GM19240 (cell line): ENCODE measurements around the gene MIOX.

Experiments used
- DNase-seq: peaks from one replicate; pipeline ENCODE4 v3.0.0; 2011; ENCODE audit warnings: low spot score; ENCODE audit not compliant: insufficient read length

MIOX gene

DNA sequence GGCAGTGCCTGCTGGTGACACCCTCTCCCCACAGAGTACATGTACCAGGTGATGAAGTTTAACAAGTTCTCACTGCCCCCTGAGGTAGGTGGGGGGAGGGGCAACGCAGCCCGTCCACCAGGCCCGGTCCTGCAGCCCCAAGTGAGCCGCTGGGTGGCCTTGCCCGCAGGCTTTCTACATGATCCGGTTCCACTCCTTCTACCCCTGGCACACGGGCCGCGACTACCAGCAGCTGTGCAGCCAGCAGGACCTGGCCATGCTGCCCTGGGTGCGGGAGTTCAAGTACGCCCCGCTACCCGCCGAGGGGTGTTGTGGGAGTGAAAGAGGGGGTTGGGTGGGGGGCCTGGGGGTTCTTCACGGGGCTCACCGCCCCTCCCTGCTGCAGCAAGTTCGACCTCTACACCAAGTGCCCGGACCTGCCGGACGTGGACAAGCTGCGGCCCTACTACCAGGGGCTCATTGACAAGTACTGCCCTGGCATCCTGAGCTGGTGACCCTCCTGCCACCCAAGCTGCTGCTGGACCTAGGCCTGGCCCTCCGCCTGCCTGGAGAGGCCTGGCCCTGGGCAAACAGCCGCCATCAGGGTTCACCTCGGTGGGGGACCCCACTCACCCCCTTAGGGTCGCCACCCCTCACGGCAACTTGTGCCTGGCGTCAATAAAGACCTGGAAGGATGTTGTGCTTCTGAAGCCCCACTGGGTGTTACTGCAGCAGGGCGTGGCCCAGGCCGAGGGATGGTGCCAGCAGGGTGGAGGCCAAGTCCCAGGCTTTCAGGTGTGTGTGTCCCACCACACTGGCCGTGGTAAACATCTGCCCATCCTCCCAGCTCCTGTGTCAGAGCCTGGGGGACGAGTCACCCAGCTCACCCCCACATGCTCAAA, 2.9 kb downstream of the MIOX start:
- no peak for DNase-seq

DNA sequence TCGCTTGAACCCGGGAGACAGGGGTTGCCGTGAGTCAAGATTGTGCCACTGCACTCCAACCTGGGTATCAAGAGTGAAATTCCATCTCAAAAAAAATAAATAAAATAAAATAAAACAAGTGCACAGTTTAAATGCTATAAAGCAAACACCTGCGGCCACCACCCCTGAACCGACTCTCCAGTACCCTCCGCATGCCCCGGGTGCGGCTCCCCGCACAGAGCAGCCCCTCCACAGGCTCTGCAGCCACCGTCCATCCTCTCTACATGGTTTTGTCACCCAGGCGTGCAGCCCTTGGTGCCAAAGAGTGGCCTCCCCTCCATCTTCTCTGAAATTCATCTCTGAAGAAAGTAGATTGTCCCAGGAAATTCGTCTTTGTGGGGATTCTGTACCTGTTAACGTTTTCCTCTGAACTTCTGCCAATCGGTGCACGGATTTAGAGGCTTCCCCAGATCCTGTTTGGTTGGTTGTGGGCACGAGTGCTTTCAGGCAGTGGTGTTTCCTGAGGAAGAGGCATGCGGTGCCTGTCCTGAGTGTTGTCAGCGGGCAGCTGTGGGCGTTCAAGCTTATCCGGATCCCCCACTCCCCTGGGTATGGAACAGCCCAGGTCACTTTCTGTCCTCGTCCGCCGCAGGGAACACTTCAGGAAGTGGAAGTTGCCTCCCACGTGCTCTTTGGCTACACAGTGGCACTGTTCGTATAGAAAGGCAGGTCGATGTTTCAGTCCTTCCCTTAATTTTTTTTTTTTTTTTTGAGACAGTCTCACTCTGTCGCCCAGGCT, 4.1 kb downstream of the MIOX start:
- no peak for DNase-seq

DNA sequence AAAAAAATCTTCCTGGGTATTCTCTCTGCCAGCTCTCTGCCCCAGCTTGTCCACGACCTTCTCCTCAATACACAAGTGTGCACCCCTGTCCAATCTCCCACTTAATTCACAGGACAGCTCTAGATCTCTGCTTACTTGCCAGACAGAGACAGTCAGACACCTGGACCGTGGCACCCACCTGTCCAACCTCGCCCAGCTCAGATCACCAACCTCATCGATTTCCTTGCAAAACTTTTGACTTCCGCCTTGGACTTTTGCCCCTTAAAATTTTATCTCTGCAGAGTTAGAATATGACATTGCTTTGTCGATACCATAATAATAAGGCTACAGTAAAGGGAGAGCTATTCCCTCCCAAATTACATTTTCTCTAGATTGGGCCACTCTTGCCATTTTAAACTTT, 10.4 kb downstream of the MIOX start:
- no peak for DNase-seq

DNA sequence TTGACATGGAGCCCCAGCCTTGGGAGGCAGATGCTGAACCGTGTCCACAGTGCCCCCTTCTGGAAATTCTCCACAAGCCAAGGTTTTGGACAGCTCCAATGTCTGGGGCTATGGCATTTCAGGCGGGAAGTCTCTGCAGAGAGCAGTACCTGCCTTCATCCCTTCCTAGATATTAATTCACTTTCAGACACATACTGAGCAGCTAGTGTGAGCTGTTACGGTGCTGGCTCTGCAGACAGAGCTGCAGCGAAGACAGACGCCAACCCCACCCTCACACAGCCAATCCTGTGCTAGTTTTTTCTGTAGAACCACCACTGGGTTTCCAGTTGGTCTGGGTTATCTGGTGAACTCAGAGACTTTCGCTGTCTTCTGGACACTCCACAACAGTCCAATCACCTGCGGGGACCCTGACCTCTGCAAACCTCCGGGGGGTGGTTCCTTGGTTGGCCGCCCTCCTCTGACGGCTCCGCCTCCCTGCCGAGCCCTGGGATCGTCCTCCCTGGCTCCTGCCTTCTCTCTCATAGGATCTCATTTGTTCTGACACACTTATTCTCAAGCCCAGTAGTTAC, 11.7 kb downstream of the MIOX start:
- DNase-seq: peak; percentile 65

GRCh38 chr22:50500452-50500851, 13.8 kb downstream of the MIOX start:
- no peak for DNase-seq

DNA sequence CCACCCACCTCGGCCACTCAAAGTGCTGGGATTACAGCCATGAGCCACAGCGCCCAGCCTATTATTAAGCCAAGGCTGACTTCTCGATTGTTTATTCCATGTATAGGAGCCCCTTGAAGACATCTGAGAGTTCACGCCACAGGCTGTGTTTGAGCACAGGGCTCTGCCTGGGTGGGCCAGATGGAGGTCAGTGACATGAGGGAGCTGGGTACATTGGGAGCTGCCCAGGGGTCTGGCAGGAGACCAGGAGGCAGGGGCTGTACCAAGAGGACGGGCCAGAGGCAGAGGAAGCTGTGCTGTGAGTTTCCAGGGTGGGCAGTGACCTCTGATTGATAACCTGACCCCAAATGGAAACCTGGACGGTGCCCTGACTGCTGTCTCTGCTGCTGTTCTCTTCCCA, 15.4 kb downstream of the MIOX start:
- no peak for DNase-seq

DNA sequence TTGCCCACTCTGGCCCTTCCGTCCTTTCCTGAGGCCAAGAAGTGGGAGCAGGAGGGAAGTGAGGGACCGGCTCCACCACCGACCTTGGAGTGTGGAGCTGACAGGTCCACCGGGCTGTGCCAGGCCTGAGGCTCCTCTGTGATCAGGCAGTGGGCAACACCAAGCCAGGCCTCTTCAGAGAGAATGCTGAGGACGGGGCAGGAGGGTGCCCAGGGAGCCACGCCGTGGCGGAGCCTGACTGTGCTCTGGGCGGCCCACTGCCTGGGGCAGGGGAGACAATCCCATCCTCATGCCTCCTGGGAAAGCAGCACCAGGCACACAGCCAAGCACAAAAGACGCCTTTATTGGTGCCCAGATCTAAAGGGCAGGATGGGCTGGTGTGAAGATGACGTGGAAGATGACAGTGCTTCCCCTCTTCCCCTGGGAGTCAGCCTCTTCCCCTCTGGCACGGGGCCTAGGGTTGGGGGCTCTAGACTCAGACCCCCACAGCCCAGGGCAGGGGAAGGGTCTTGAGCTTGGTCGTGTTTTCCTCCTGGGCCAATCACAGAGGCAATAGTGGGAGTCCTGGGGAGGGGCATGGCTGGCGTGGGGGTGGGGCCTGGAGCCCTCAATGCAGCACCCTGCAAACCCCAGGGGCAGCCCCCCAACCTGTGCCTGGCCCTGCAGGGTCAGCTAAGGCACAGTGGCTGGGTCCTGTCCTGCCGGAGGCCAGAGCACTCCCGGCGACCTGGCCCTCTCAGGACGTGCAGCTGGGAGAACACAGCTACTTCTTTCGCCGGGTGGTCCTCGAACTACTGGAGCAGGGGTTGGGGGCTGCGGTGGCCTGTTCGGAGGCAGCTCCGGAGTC, 16.2 kb downstream of the MIOX start:
- DNase-seq: no peak

- DNase-seq: no peak
These were observed 17.0 kb downstream of the MIOX start for GRCh38 chr22:50503475-50504145.

- DNase-seq: no peak
These were observed 17.9 kb downstream of the MIOX start for GRCh38 chr22:50504369-50505211.

GRCh38 chr22:50505276-50505775, 18.7 kb downstream of the MIOX start:
- DNase-seq: no peak

GRCh38 chr22:50505776-50506610, 19.3 kb downstream of the MIOX start:
- DNase-seq: no peak

DNA sequence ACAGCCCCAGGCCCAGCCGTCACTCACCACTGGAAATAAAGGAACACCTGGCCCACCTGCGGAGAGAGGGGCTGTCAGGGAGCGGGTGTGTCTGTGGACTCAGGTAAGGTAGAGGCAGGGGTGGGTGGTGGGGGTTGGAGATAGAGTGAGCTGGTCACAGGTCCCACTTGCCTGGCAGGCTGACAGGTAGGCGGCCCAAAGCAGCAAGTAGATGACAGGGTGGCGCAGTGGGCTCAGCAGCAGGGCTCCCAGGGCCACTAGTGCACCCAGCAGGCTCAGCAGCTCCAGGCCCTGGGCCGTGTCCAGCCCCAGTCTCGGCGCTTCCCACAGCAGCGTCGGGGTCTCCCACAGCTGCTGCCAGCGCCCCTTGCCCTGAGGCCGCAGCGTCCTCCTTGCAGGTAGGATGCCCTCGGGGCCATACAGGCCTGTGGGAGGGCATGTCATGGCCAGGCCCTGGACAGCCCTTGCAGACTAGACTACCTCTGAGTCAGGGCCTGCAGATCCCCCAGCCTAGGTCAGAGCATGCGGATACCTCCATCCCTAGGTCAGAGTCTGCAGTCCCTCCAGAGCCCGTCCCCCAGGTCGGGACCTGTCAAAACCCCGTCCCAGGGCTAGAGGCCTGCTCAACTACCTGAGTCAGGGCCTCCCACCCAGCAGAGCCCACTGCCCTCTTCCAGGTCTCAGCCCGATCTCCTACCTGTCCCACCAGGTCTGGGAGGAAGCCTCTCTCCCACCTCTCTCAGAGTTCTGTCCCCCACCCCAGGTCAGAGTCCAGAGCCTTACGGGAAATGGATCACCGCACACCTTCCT, 20.2 kb downstream of the MIOX start:
- DNase-seq: no peak

- peak; percentile 98 for DNase-seq
These were observed 20.8 kb downstream of the MIOX start, which contains the start of gene LMF2 for GRCh38 chr22:50507421-50507990. Gene LMF2, minus strand, starts transcription at chr22:50507702. Its CDS starts 27 bp downstream, at chr22:50507675.

- DNase-seq: peak; percentile 99
These were observed 21.6 kb downstream of the MIOX start, which contains the start of gene NCAPH2 for GRCh38 chr22:50507991-50508884. Gene NCAPH2, plus strand, starts transcription at chr22:50508224. Its CDS starts 114 bp downstream, at chr22:50508338.

GRCh38 chr22:50508897-50509296, 22.2 kb downstream of the MIOX start:
- no peak for DNase-seq

DNA sequence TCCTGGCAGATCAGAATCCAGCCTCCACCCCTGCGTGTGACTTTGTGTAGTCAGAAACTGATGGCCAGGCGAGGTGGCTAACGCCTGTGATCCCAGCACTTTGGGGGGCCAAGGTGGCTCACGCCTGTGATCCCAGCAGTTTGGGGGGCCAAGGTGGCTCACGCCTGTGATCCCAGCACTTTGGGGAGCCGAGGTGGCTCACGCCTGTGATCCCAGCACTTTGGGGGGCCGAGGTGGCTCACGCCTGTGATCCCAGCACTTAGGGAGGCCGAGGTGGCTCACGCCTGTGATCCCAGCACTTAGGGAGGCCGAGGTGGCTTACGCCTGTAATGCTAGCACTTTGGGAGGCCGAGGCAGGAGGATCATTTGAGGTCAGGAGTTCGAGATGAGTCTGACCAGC, 26.5 kb downstream of the MIOX start:
- DNase-seq: no peak
